Measurements from ENCODE around the gene CISH.

- TF ChIP-seq CTCF (conservative IDR thresholded peaks at IDR 0.05; ENCODE audit: low read length) (no peak), EZH2phosphoT487 (IDR thresholded peaks at IDR 0.05; ENCODE audit: borderline replicate concordance) (no peak)
These were observed 24.2 kb downstream of the CISH start for GRCh38 chr3:50587373-50587772.
